GM19463 (cell line): Measurements from ENCODE around the gene BBS1.

Experiments
- ATAC-seq: cut with Tn5 transposase; IDR thresholded peaks from one replicate; pipeline ENCODE4 v1.9.1; 2021; ENCODE audit warnings: mild to moderate bottlenecking, moderate library complexity; ENCODE audit not compliant: unreplicated experiment

BBS1 gene

GRCh38 chr11:66548774-66549630 lies 38.6 kb downstream of the BBS1 start:
- no peak for ATAC-seq

GRCh38 chr11:66549696-66550095 lies 39.3 kb downstream of the BBS1 start:
- ATAC-seq: no peak

GRCh38 chr11:66550887-66551286 lies 40.5 kb downstream of the BBS1 start:
- no peak for ATAC-seq

GRCh38 chr11:66554602-66555001 lies 44.2 kb downstream of the BBS1 start:
- no peak for ATAC-seq

- no peak for ATAC-seq
Observed at GRCh38 chr11:66555416-66555815, 45.0 kb downstream of the BBS1 start.

- ATAC-seq: no peak
Observed at GRCh38 chr11:66556086-66556485, 45.7 kb downstream of the BBS1 start.

- ATAC-seq: no peak
Observed at GRCh38 chr11:66557733-66558326, 47.4 kb downstream of the BBS1 start.

- ATAC-seq: no peak
Observed at GRCh38 chr11:66559142-66559865, 48.9 kb downstream of the BBS1 start.

GRCh38 chr11:66559866-66560676 lies 49.6 kb downstream of the BBS1 start:
- no peak for ATAC-seq

- no peak for ATAC-seq
Observed at GRCh38 chr11:66561178-66561974, 50.9 kb downstream of the BBS1 start.

GRCh38 chr11:66561975-66562248 lies 51.5 kb downstream of the BBS1 start:
- no peak for ATAC-seq

- no peak for ATAC-seq
Observed at GRCh38 chr11:66562275-66562674, 51.8 kb downstream of the BBS1 start.

GRCh38 chr11:66562907-66563583 lies 52.6 kb downstream of the BBS1 start:
- no peak for ATAC-seq

- ATAC-seq: no peak
Observed at GRCh38 chr11:66563832-66564231, 53.4 kb downstream of the BBS1 start.

- no peak for ATAC-seq
Observed at GRCh38 chr11:66564538-66564937, 54.1 kb downstream of the BBS1 start.

GRCh38 chr11:66564984-66565383 lies 54.5 kb downstream of the BBS1 start:
- ATAC-seq: no peak

- no peak for ATAC-seq
Observed at GRCh38 chr11:66566221-66566620, 55.8 kb downstream of the BBS1 start.

GRCh38 chr11:66567787-66568123 lies 57.3 kb downstream of the BBS1 start:
- ATAC-seq: no peak

- ATAC-seq: peak; percentile 48
Observed at GRCh38 chr11:66568124-66568916, 57.9 kb downstream of the BBS1 start, which contains the start of gene CTSF. Gene CTSF (minus strand): TSS chr11:66568606. CDS start chr11:66568486, 120 bp downstream.
